Glutamatergic neuron (in vitro differentiated cells): ENCODE results near the gene FAM124B. TPM values are rescaled to one million over a fixed set of nuclear protein-coding genes. Genes with fewer than 3 reads are reported as not detected.

ENCODE experiments used
- DNase-seq: peaks from one replicate; pipeline ENCODE4 v3.0.0; 2022
- H3K27ac Mint-ChIP-seq: one replicate; pipeline ENCODE4 v1.8.0; 2020; ENCODE audit warnings: mild to moderate bottlenecking, mixed read lengths, inconsistent platforms; ENCODE audit not compliant: unreplicated experiment
- H3K27me3 Mint-ChIP-seq: one replicate; pipeline ENCODE4 v1.8.0; 2020; ENCODE audit warnings: mild to moderate bottlenecking, moderate library complexity, mixed read lengths, inconsistent platforms; ENCODE audit not compliant: unreplicated experiment
- H3K36me3 Mint-ChIP-seq: one replicate; pipeline ENCODE4 v1.8.0; 2020; ENCODE audit warnings: mild to moderate bottlenecking, mixed read lengths, inconsistent platforms; ENCODE audit not compliant: unreplicated experiment
- H3K4me1 Mint-ChIP-seq: one replicate; pipeline ENCODE4 v1.8.0; 2020; ENCODE audit warnings: mild to moderate bottlenecking, low read depth, mixed read lengths, inconsistent platforms; ENCODE audit not compliant: unreplicated experiment
- H3K4me3 Mint-ChIP-seq: one replicate; pipeline ENCODE4 v1.8.0; 2020; ENCODE audit warnings: mild to moderate bottlenecking, mixed read lengths, inconsistent platforms; ENCODE audit not compliant: unreplicated experiment
- H3K9me3 Mint-ChIP-seq: one replicate; pipeline ENCODE4 v1.8.0; 2020; ENCODE audit warnings: mild to moderate bottlenecking, moderate library complexity, mixed read lengths, inconsistent platforms; ENCODE audit not compliant: unreplicated experiment
- CTCF ChIP-seq: fragments of 200-600 bp; sonication (generic); IDR thresholded peaks from one replicate; pipeline ENCODE4 v1.5.0; 2021; ENCODE audit not compliant: partially characterized antibody, unreplicated experiment
- total RNA-seq: library from RNA; stranded (reverse); fragmentation: NEBNext Ultra II Directional; extraction: Animal tissue kit (Norgen Biotek cat#: 25700); gene quantifications from one replicate; pipeline ENCODE4 v1.2.1, GENCODE V29; 2021; ENCODE audit not compliant: unreplicated experiment

FAM124B gene
- total RNA-seq, 1 donor from 2014 or later, result 1.3 TPM

- no peak overlapping the region for H3K27ac Mint-ChIP-seq
- DNase-seq, result no peak
- TF ChIP-seq CTCF, result no peak
- no peak overlapping the region for H3K4me3 Mint-ChIP-seq
- H3K4me1 Mint-ChIP-seq, result no peaks in the 10 kb centered on the region
- H3K9me3 Mint-ChIP-seq, result peaks cover 3% of the 10 kb centered on the region
- peaks cover 6% of the 10 kb centered on the region for H3K36me3 Mint-ChIP-seq
- no peaks in the 10 kb centered on the region for H3K27me3 Mint-ChIP-seq
Measured at GRCh38 chr2:224395620-224396390, 6.1 kb downstream of the FAM124B start.

GRCh38 chr2:224393157-224393872, 8.6 kb downstream of the FAM124B start:
- DNase-seq, result no peak
- peaks cover 3% of the 10 kb centered on the region for H3K9me3 Mint-ChIP-seq
- no peaks in the 10 kb centered on the region for H3K4me1 Mint-ChIP-seq
- no peaks in the 10 kb centered on the region for H3K27me3 Mint-ChIP-seq
- TF ChIP-seq CTCF, result no peak
- peaks cover 6% of the 10 kb centered on the region for H3K36me3 Mint-ChIP-seq
- no peak overlapping the region for H3K4me3 Mint-ChIP-seq
- H3K27ac Mint-ChIP-seq, result no peak overlapping the region

- TF ChIP-seq CTCF, result no peak
- Mint-ChIP-seq H3K4me3 (no peak overlapping the region), H3K4me1 (no peaks in the 10 kb centered on the region), H3K9me3 (peaks cover 3% of the 10 kb centered on the region), H3K27ac (no peak overlapping the region), H3K27me3 (peaks cover under 1% of the 10 kb centered on the region), H3K36me3 (peaks cover 6% of the 10 kb centered on the region)
- no peak for DNase-seq
Measured at GRCh38 chr2:224392545-224392944, 9.4 kb downstream of the FAM124B start.

- Mint-ChIP-seq H3K9me3 (no peaks in the 10 kb centered on the region), H3K4me3 (no peak overlapping the region), H3K4me1 (no peaks in the 10 kb centered on the region), H3K27me3 (peaks cover 2% of the 10 kb centered on the region), H3K36me3 (no peaks in the 10 kb centered on the region), H3K27ac (no peak overlapping the region)
- DNase-seq, result no peak
- TF ChIP-seq CTCF, result no peak
Measured at GRCh38 chr2:224389317-224389716, 12.6 kb downstream of the FAM124B start.

GRCh38 chr2:224386876-224387275, 15.0 kb downstream of the FAM124B start:
- Mint-ChIP-seq H3K4me3 (no peak overlapping the region), H3K27me3 (peaks cover 2% of the 10 kb centered on the region), H3K9me3 (peaks cover 2% of the 10 kb centered on the region), H3K4me1 (no peaks in the 10 kb centered on the region), H3K36me3 (no peaks in the 10 kb centered on the region), H3K27ac (no peak overlapping the region)
- no peak for DNase-seq
- no peak for TF ChIP-seq CTCF
